GM12892 (cell line): ENCODE data around the gene STK11IP.

Experiments used
- POLR2A ChIP-seq: IDR thresholded peaks from 2 replicates; pipeline ENCODE4 v1.6.1; 2011; ENCODE audit warnings: low read depth, low read length, control low read depth
- POLR2AphosphoS5 ChIP-seq: IDR thresholded peaks from 2 replicates; pipeline ENCODE4 v1.6.1; 2011; ENCODE audit warnings: low read depth, low read length, control low read depth
- TAF1 ChIP-seq: IDR thresholded peaks from 2 replicates; pipeline ENCODE4 v1.6.1; 2011; ENCODE audit warnings: low read depth, mild to moderate bottlenecking, control low read depth, low read length, borderline replicate concordance

DNA sequence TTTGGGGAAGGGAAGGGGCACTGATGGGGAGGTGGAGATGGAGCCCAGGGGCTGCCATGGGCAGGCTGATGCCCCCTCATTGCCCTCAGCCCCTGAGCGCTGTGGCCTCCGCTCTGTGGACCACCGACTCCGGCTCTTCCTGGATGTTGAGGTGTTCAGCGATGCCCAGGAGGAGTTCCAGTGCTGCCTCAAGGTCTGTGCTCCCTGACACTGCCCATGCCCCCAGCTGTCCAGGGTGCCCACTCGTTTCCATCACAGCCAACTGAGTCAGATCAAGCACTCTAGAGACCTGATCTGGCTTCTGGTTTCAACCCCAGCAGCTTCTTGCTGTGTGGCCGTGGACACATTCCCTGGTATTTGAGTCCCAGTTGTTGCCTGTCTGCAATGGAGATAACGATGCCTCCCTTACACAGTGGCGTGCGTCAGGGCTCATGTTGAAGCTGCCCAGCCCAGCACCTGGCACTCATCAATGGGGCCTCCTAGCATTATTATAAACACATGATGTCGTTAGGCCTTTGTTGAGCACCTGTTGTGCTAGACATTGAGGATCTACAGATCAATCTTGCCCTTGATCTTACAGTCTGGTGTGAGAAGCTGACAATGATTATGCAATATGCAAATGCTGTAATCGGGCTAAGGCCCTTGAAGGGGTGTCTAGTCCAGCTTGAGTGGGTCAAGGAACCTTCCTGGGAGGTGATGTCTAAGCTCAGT lies 14.4 kb downstream of the STK11IP start:
- no peak for TF ChIP-seq POLR2AphosphoS5
- TF ChIP-seq POLR2A: no peak
- no peak for TF ChIP-seq TAF1
